Measurements from ENCODE around the gene PIM1.
"Not testable (repeated sequence)": the region's sequence is repeated elsewhere in the genome, so short reads cannot be mapped to it uniquely, and the experiment has no call there.

The PIM1 gene

GRCh38 chr6:37190159-37190535 is 20.2 kb downstream of the PIM1 start:
- H4K20me1 ChIP-seq, result no peaks in the 10 kb centered on the region
- H3K36me3 ChIP-seq, result no peaks in the 10 kb centered on the region
- H3K9me3 ChIP-seq, result peaks cover 10% of the 10 kb centered on the region; the same call in 1 of the 2 replicates
- peak overlapping the region; percentile 7; the same call in 1 of the 2 replicates for H3K4me2 ChIP-seq
- no peak overlapping the region for H3K9ac ChIP-seq
- H3K27me3 ChIP-seq, result no peaks in the 10 kb centered on the region
- H3K4me3 ChIP-seq, result no peak overlapping the region
- TF ChIP-seq Cebpa-rat (IDR thresholded peaks at IDR 0.05), result no peak
- H3K27ac ChIP-seq, result no peak overlapping the region
- H3K4me1 ChIP-seq, result peaks cover 12% of the 10 kb centered on the region

- Histone ChIP-seq H3K4me3 (no peak overlapping the region), H3K9ac (no peak overlapping the region), H3K4me2 (no peak overlapping the region), H3K27ac (no peak overlapping the region), H3K4me1 (peaks cover 12% of the 10 kb centered on the region), H3K9me3 (no peaks in the 10 kb centered on the region), H4K20me1 (no peaks in the 10 kb centered on the region), H3K36me3 (no peaks in the 10 kb centered on the region), H3K27me3 (no peaks in the 10 kb centered on the region)
- no peak for TF ChIP-seq Cebpa-rat (IDR thresholded peaks at IDR 0.05)
Observed at GRCh38 chr6:37192666-37193065, 22.7 kb downstream of the PIM1 start.

- H3K27ac ChIP-seq, H3K27me3 ChIP-seq, H3K4me2 ChIP-seq: not testable (repeated sequence)
Observed at GRCh38 chr6:37194886-37195285, 24.9 kb downstream of the PIM1 start.

GRCh38 chr6:37196451-37196850 is 26.5 kb downstream of the PIM1 start:
- not testable (repeated sequence) for H3K4me2 ChIP-seq, H3K4me3 ChIP-seq, H3K9me3 ChIP-seq, H3K4me1 ChIP-seq, H3K27ac ChIP-seq, H4K20me1 ChIP-seq, H3K9ac ChIP-seq, H3K27me3 ChIP-seq, H3K36me3 ChIP-seq

More at GRCh38 chr6:37194886-37195285, 24.9 kb downstream of the PIM1 start:
- not testable (repeated sequence) for H3K9ac ChIP-seq, H4K20me1 ChIP-seq, H3K4me3 ChIP-seq, H3K4me1 ChIP-seq, H3K9me3 ChIP-seq, H3K36me3 ChIP-seq

GRCh38 chr6:37200085-37200484 is 30.1 kb downstream of the PIM1 start:
- Histone ChIP-seq H3K27ac (no peak overlapping the region), H4K20me1 (no peaks in the 10 kb centered on the region), H3K9me3 (no peaks in the 10 kb centered on the region), H3K36me3 (no peaks in the 10 kb centered on the region), H3K27me3 (no peaks in the 10 kb centered on the region), H3K4me1 (peaks cover 23% of the 10 kb centered on the region), H3K4me3 (no peak overlapping the region), H3K4me2 (no peak overlapping the region), H3K9ac (no peak overlapping the region)
- TF ChIP-seq Cebpa-rat (IDR thresholded peaks at IDR 0.05), result no peak

- peaks cover 33% of the 10 kb centered on the region for H3K4me1 ChIP-seq
- no peak overlapping the region for H3K27ac ChIP-seq
- H3K27me3 ChIP-seq, result no peaks in the 10 kb centered on the region
- H3K9me3 ChIP-seq, result no peaks in the 10 kb centered on the region
- TF ChIP-seq Cebpa-rat (IDR thresholded peaks at IDR 0.05), result no peak
- no peak overlapping the region for H3K4me3 ChIP-seq
- no peak overlapping the region for H3K9ac ChIP-seq
- H3K4me2 ChIP-seq, result no peak overlapping the region
- no peaks in the 10 kb centered on the region for H3K36me3 ChIP-seq
- H4K20me1 ChIP-seq, result no peaks in the 10 kb centered on the region
Observed at GRCh38 chr6:37201726-37202125, 31.8 kb downstream of the PIM1 start.

- Histone ChIP-seq H3K4me2 (no peak overlapping the region; the same call in 1 of the 2 replicates), H3K27ac (no peak overlapping the region), H3K4me1 (peaks cover 33% of the 10 kb centered on the region)
Observed at GRCh38 chr6:37202788-37203491, 33.0 kb downstream of the PIM1 start.

GRCh38 chr6:37204014-37204751 is 34.2 kb downstream of the PIM1 start:
- Histone ChIP-seq H3K4me2 (no peak overlapping the region), H3K36me3 (no peaks in the 10 kb centered on the region), H3K4me3 (no peak overlapping the region), H3K4me1 (peaks cover 33% of the 10 kb centered on the region), H3K27ac (no peak overlapping the region), H3K27me3 (no peaks in the 10 kb centered on the region), H4K20me1 (no peaks in the 10 kb centered on the region), H3K9ac (no peak overlapping the region), H3K9me3 (no peaks in the 10 kb centered on the region)
- no peak for TF ChIP-seq Cebpa-rat (IDR thresholded peaks at IDR 0.05)

More at GRCh38 chr6:37202788-37203491, 33.0 kb downstream of the PIM1 start:
- no peaks in the 10 kb centered on the region for H4K20me1 ChIP-seq
- H3K36me3 ChIP-seq, result no peaks in the 10 kb centered on the region
- no peak overlapping the region for H3K9ac ChIP-seq
- no peak for TF ChIP-seq Cebpa-rat (IDR thresholded peaks at IDR 0.05)
- H3K9me3 ChIP-seq, result no peaks in the 10 kb centered on the region
- no peaks in the 10 kb centered on the region for H3K27me3 ChIP-seq
- H3K4me3 ChIP-seq, result no peak overlapping the region

- no peak overlapping the region for H3K9ac ChIP-seq
- no peak overlapping the region for H3K4me3 ChIP-seq
- no peaks in the 10 kb centered on the region for H3K9me3 ChIP-seq
- peak overlapping the region; percentile 57 for H3K4me2 ChIP-seq
- peaks cover 33% of the 10 kb centered on the region for H3K4me1 ChIP-seq
- H3K27me3 ChIP-seq, result no peaks in the 10 kb centered on the region
- no peak overlapping the region for H3K27ac ChIP-seq
- no peaks in the 10 kb centered on the region for H3K36me3 ChIP-seq
- H4K20me1 ChIP-seq, result no peaks in the 10 kb centered on the region
- no peak for TF ChIP-seq Cebpa-rat (IDR thresholded peaks at IDR 0.05)
Observed at GRCh38 chr6:37205175-37205996, 35.4 kb downstream of the PIM1 start.

- TF ChIP-seq Cebpa-rat (IDR thresholded peaks at IDR 0.05), result no peak
- H3K9ac ChIP-seq, result no peak overlapping the region
- H4K20me1 ChIP-seq, result no peaks in the 10 kb centered on the region
- peak overlapping the region; percentile 57 for H3K4me2 ChIP-seq
- H3K27me3 ChIP-seq, result no peaks in the 10 kb centered on the region
- peaks cover 33% of the 10 kb centered on the region for H3K4me1 ChIP-seq
- H3K36me3 ChIP-seq, result no peaks in the 10 kb centered on the region
- no peak overlapping the region for H3K27ac ChIP-seq
- H3K9me3 ChIP-seq, result no peaks in the 10 kb centered on the region
- no peak overlapping the region for H3K4me3 ChIP-seq
Observed at GRCh38 chr6:37205997-37206340, 36.0 kb downstream of the PIM1 start.
